Aorta (tissue), 5 donors: ENCODE data around the gene INPP5E. TPM values are rescaled to one million over a fixed set of nuclear protein-coding genes. Genes with fewer than 3 reads are reported as not detected.
"Not testable (repeated sequence)": the region's sequence is repeated elsewhere in the genome, so short reads cannot be mapped to it uniquely, and the experiment has no call there.

Experiments used
- ATAC-seq: fragments of 200-7000 bp; cut with Tn5 transposase; one replicate; pipeline ENCODE4 v1.9.1; 2022; ENCODE audit warnings: moderate library complexity; ENCODE audit not compliant: low FRiP score
- DNase-seq, 2 donors: peaks; one replicate each; pipeline ENCODE4 v3.0.0-alpha.2; 2020
- H3K27ac ChIP-seq, 2 donors: one replicate each; pipeline ENCODE4 v1.5.1; 2013; ENCODE audit warnings: low read length in 2 of 2, mild to moderate bottlenecking in 2 of 2, moderate library complexity in 2 of 2, control low read depth in 1 of 2, inconsistent platforms in 1 of 2, low read depth in 1 of 2
- H3K27me3 ChIP-seq, 2 donors: one replicate each; pipeline ENCODE4 v1.6.1; 2013; ENCODE audit warnings: control low read depth in 1 of 2, low read length in 1 of 2, mild to moderate bottlenecking in 1 of 2, moderate library complexity in 1 of 2; ENCODE audit not compliant: insufficient read depth in 2 of 2, control insufficient read depth in 1 of 2
- H3K36me3 ChIP-seq, 2 donors: one replicate each; pipeline ENCODE4 v1.6.1; 2013; ENCODE audit warnings: control low read depth in 1 of 2, low read length in 1 of 2, mild to moderate bottlenecking in 1 of 2; ENCODE audit not compliant: insufficient read depth in 2 of 2, control insufficient read depth in 1 of 2
- H3K4me1 ChIP-seq, 2 donors: one replicate each; pipeline ENCODE4 v1.6.1; 2013; ENCODE audit warnings: low read length in 2 of 2, control low read depth in 1 of 2, mild to moderate bottlenecking in 1 of 2, moderate library complexity in 1 of 2; ENCODE audit not compliant: insufficient read depth in 2 of 2, control insufficient read depth in 1 of 2
- H3K4me3 ChIP-seq, 2 donors: one replicate each; pipeline ENCODE4 v1.5.1; 2013; ENCODE audit warnings: low read length in 2 of 2, control low read depth in 1 of 2, mild to moderate bottlenecking in 1 of 2
- H3K9me3 ChIP-seq: one replicate; pipeline ENCODE4 v1.6.1; 2013; ENCODE audit warnings: mild to moderate bottlenecking, low read length; ENCODE audit not compliant: control insufficient read depth
- WGBS, 2 donors: extraction: QIAGEN DNeasy Blood & Tissue Kit; methylation state at CpG; one replicate each; pipeline ENCODE4 v1.1.7; 2013; 5-methylcytosine and 5-hydroxymethylcytosine counted together
- intact Hi-C, 2 donors: fragments of 100-400 bp; cut with DNase I; formaldehyde crosslinking; loops; one replicate each; pipeline versions ENCODE4 v1.14.2 to v1.15.0; 2022
- polyA plus RNA-seq, 2 donors: library from polyadenylated mRNA; stranded (reverse); fragments of 200-250 nt; gene quantifications; one replicate each; pipeline ENCODE4 v1.2.3, GENCODE V29; 2013
- total RNA-seq, 2 donors: library from RNA; stranded (reverse); fragmentation: NEBNext Ultra II Directional; extraction: Animal tissue kit (Norgen Biotek cat#: 25700); gene quantifications; one replicate each; pipeline ENCODE4 v1.2.1, GENCODE V29; 2021
- donor health status: healthy with polysubstance abuse.
- donor health status: Bipolar disorder and iron deficiency.
- donor health status: DM: no; HTN: no; CAD: no.
- donor health status: DM: no; HTN: no; CAD: no.
- donor health status: DM: yes; HTN: yes; CAD: no.

INPP5E gene
- total and polyA plus RNA-seq, 4 donors: 2.8 to 15.6 (median 11.7) TPM

GRCh38 chr9:136429683-136430491, 9.8 kb downstream of the INPP5E start:
- Histone ChIP-seq H3K27me3 (no peaks in the 10 kb centered on the region), H3K4me3 (no peak overlapping the region), H3K36me3 (peaks cover 0 to 6% of the 10 kb centered on the region in 2 donors), H3K9me3 (no peaks in the 10 kb centered on the region), H3K27ac (no peak overlapping the region), H3K4me1 (no peaks in the 10 kb centered on the region)
- 82 to 85% methylated on average over 31 to 32 of the region's 32 CpGs for WGBS, 2 donors
- DNase-seq: no peak
- ATAC-seq: no peak
- intact Hi-C loops: no loop called here

DNA sequence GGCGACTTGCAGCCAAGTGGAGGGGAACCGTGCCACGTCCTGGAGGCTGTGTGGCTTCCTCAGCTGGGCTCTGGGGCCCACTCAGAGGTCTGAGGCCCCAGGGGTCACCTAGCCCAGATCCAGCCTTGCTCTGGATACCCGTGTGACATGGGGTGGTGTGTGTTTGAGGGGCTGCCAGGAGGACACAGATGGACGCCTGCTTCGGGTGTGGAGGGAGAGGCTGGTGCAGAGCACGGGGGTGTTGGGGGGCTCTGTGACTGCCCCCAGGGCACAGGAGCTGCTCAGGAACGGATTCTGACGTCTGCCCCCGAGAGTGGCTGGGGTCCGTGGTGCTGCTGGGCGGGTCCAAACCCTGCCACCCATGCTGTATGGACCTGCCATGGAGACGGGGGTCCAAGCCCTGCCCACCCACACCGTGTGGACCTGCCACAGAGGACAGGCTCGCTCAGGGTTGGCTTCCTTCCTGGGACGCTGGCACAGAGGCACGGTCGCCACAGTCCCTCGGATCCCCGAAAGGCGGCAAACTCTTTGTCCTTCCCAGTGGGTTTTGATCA, 10.5 kb downstream of the INPP5E start:
- Histone ChIP-seq H3K36me3 (peaks cover 0 to 9% of the 10 kb centered on the region in 2 donors), H3K9me3 (no peaks in the 10 kb centered on the region), H3K4me3 (no peak overlapping the region), H3K27ac (no peak overlapping the region), H3K27me3 (no peaks in the 10 kb centered on the region), H3K4me1 (no peaks in the 10 kb centered on the region)
- DNase-seq (no peak), ATAC-seq (no peak)
- WGBS, 2 donors: 82 to 86% methylated on average over 21 of the region's 21 CpGs
- intact Hi-C loops: no loop called here

DNA sequence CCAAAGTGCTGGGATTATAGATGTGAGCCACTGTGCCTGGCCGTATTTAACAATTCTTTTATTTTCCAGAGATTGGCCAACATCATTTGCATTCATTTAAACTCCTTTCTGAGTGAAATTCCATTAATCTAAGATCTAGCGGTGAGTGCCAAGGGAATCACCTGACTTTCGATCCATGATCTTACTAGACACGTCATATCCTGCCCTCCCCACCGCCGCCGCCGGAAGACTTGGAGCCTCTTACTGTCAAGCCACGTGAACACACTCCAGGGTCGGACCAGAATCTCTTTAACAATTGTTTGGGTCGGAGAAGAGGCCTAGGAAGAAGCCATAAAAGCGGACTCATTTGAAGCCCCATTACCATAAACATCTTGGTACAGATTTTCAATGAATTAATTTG, 12.9 kb downstream of the INPP5E start:
- 88 to 90% methylated on average over 12 of the region's 12 CpGs for WGBS, 2 donors
- H3K4me3 ChIP-seq: no peak overlapping the region
- no peaks in the 10 kb centered on the region for H3K4me1 ChIP-seq
- no peak for ATAC-seq
- intact Hi-C loops: no loop called here
- H3K9me3 ChIP-seq: no peaks in the 10 kb centered on the region
- H3K27ac ChIP-seq: no peak overlapping the region
- DNase-seq: no peak
- H3K27me3 ChIP-seq: no peaks in the 10 kb centered on the region
- peaks cover 0 to 12% of the 10 kb centered on the region in 2 donors for H3K36me3 ChIP-seq

GRCh38 chr9:136425367-136425766, 14.3 kb downstream of the INPP5E start:
- intact Hi-C loops, H3K9me3 ChIP-seq, H3K27ac ChIP-seq, ATAC-seq, H3K27me3 ChIP-seq, H3K4me3 ChIP-seq, DNase-seq, H3K4me1 ChIP-seq: not testable (repeated sequence)
- WGBS, 2 donors: 79 to 81% methylated on average over 7 of the region's 7 CpGs
- H3K36me3 ChIP-seq: peaks cover 3 to 13% of the 10 kb centered on the region in 2 donors

- no peaks in the 10 kb centered on the region for H3K9me3 ChIP-seq
- DNase-seq: no peak
- H3K27ac ChIP-seq: no peak overlapping the region
- intact Hi-C loops: no loop called here
- H3K27me3 ChIP-seq: no peaks in the 10 kb centered on the region
- ATAC-seq: no peak
- no peaks in the 10 kb centered on the region for H3K4me1 ChIP-seq
- peaks cover 3 to 13% of the 10 kb centered on the region in 2 donors for H3K36me3 ChIP-seq
- no peak overlapping the region for H3K4me3 ChIP-seq
- 83 to 85% methylated on average over 27 of the region's 27 CpGs for WGBS, 2 donors
Measured at GRCh38 chr9:136424750-136425362, 14.8 kb downstream of the INPP5E start.

DNA sequence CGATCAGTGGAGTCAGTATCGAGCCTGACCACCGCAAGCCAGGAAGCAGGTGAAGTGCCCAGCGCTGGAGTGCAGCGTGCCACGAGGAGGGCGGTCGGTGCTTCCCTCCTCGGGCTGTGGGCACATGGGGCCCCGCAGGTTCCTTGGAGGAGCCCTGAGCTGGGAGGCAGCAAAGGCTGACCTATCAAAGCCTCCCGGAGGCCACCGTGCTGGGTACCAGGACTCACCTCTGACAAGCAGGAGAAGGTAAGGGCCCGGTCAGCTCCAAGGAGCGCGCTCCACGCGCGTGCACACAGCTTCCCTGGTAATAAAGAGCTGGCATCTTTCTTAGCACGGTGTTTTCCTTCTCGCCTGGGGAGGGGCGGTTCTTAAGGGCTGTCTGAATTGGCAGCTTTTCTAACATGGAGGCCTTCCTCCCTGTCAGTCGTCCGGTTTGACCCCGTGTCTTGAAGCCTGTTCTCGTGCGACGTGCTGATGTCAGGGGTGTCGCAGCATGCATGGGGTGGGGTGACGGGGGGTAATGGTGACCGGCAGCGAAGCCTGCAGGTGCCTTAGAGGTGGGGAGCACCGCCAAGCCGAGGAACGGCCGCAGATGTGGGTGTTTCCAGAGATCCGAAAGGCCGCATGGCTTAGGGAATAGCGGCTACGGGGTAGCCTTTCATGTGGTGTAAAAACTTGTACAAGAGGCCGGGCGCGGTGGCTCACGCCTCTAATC, 16.1 kb downstream of the INPP5E start:
- no peak overlapping the region for H3K4me3 ChIP-seq
- ATAC-seq: no peak
- intact Hi-C loops: no loop called here
- H3K36me3 ChIP-seq: peaks cover 3 to 13% of the 10 kb centered on the region in 2 donors
- no peak for DNase-seq
- 93 to 96% methylated on average over 43 of the region's 43 CpGs for WGBS, 2 donors
- no peaks in the 10 kb centered on the region for H3K27me3 ChIP-seq
- H3K27ac ChIP-seq: no peak overlapping the region
- no peaks in the 10 kb centered on the region for H3K4me1 ChIP-seq
- H3K9me3 ChIP-seq: no peaks in the 10 kb centered on the region

- Histone ChIP-seq H3K27ac (no peak overlapping the region), H3K9me3 (no peaks in the 10 kb centered on the region), H3K36me3 (peaks cover 3 to 18% of the 10 kb centered on the region in 2 donors), H3K4me1 (no peaks in the 10 kb centered on the region), H3K27me3 (no peaks in the 10 kb centered on the region), H3K4me3 (no peak overlapping the region)
- 95 to 97% methylated on average over 26 of the region's 26 CpGs for WGBS, 2 donors
- intact Hi-C loops: no loop called here
- ATAC-seq: no peak
- DNase-seq: no peak
Measured at GRCh38 chr9:136422876-136423275, 16.8 kb downstream of the INPP5E start.

GRCh38 chr9:136421791-136422190, 17.9 kb downstream of the INPP5E start:
- Histone ChIP-seq H3K9me3 (no peaks in the 10 kb centered on the region), H3K36me3 (peaks cover 3 to 20% of the 10 kb centered on the region in 2 donors), H3K4me1 (no peaks in the 10 kb centered on the region), H3K27me3 (no peaks in the 10 kb centered on the region), H3K4me3 (no peak overlapping the region), H3K27ac (no peak overlapping the region)
- DNase-seq (no peak), ATAC-seq (no peak)
- WGBS, 2 donors: 89 to 91% methylated on average over 21 of the region's 21 CpGs
- intact Hi-C loops: no loop called here
